Neural cell (in vitro differentiated cells): ENCODE measurements around the gene RNF123. TPM values are rescaled to one million over a fixed set of nuclear protein-coding genes. Genes with fewer than 3 reads are reported as not detected.

Source experiments
- H2AFZ ChIP-seq: fragments of 200-600, 300-800 bp; sonication (generic), shearing (Covaris generic); 2 replicates; pipeline ENCODE4 v1.6.0; 2014; ENCODE audit warnings: low read depth, mild to moderate bottlenecking, antibody characterized with exemption, low read length, moderate library complexity
- H3F3A ChIP-seq: fragments of 200-600 bp; shearing (Covaris generic); 2 replicates; pipeline ENCODE4 v1.6.1; 2016; ENCODE audit warnings: mild to moderate bottlenecking, moderate library complexity, mixed read lengths, antibody characterized with exemption, low read length; ENCODE audit not compliant: insufficient read depth, poor library complexity, severe bottlenecking
- H3K27ac ChIP-seq: fragments of 200-600, 300-800 bp; sonication (generic), shearing (Covaris generic); 2 replicates; pipeline ENCODE4 v1.5.1; 2014; ENCODE audit warnings: mild to moderate bottlenecking, low read length, moderate library complexity
- H3K27me3 ChIP-seq: fragments of 300-800, 200-600 bp; sonication (generic), shearing (Covaris generic); 2 replicates; pipeline ENCODE4 v1.6.0; 2014; ENCODE audit warnings: mild to moderate bottlenecking, low read depth, low read length, moderate library complexity; ENCODE audit not compliant: insufficient read depth
- H3K36me3 ChIP-seq: fragments of 300-800, 200-600 bp; sonication (generic), shearing (Covaris generic); 2 replicates; pipeline ENCODE4 v1.5.1; 2014; ENCODE audit warnings: mild to moderate bottlenecking, antibody characterized with exemption, low read length, moderate library complexity; ENCODE audit not compliant: insufficient read depth
- H3K4me2 ChIP-seq: fragments of 300-800, 200-600 bp; sonication (generic), shearing (Covaris generic); 2 replicates; pipeline ENCODE4 v1.6.0; 2014; ENCODE audit warnings: mild to moderate bottlenecking, low read length
- H3K4me3 ChIP-seq: fragments of 300-800, 200-600 bp; sonication (generic), shearing (Covaris generic); 2 replicates; pipeline ENCODE4 v1.5.1; 2014; ENCODE audit warnings: mild to moderate bottlenecking, low read length, moderate library complexity
- H3K79me2 ChIP-seq: fragments of 200-600 bp; shearing (Covaris generic); replicated peaks from 2 replicates; pipeline ENCODE4 v1.6.0; 2014; ENCODE audit warnings: mild to moderate bottlenecking, low read length, moderate library complexity; ENCODE audit not compliant: insufficient read depth
- H3K9ac ChIP-seq: fragments of 300-800, 200-600 bp; sonication (generic), shearing (Covaris generic); 2 replicates; pipeline ENCODE4 v1.6.1; 2016; ENCODE audit warnings: mild to moderate bottlenecking, low read length, mixed read lengths
- H3K9me2 ChIP-seq: fragments of 200-600 bp; shearing (Covaris generic); 2 replicates; pipeline ENCODE4 v1.6.1; 2016; ENCODE audit warnings: mild to moderate bottlenecking, low read length, mixed read lengths; ENCODE audit not compliant: insufficient read depth
- H3K9me3 ChIP-seq: fragments of 200-600, 300-800 bp; sonication (generic), shearing (Covaris generic); 2 replicates; pipeline ENCODE4 v1.6.1; 2016; ENCODE audit warnings: mild to moderate bottlenecking, mixed run types, low read length, moderate library complexity, mixed read lengths
- H4K20me1 ChIP-seq: fragments of 200-600 bp; shearing (Covaris generic); 2 replicates; pipeline ENCODE4 v1.6.1; 2016; ENCODE audit warnings: mild to moderate bottlenecking, mixed run types; ENCODE audit not compliant: insufficient read depth
- EP300 ChIP-seq: fragments of 450-650 bp; conservative IDR thresholded peaks from 2 replicates; pipeline ENCODE4 v1.6.1; 2014; ENCODE audit warnings: antibody characterized with exemption, mild to moderate bottlenecking, moderate library complexity; ENCODE audit not compliant: poor library complexity, severe bottlenecking
- EZH2 ChIP-seq: fragments of 200-600, 300-800 bp; shearing (Covaris generic), sonication (generic); IDR thresholded peaks from 2 replicates; pipeline ENCODE4 v1.6.1; 2014; ENCODE audit warnings: antibody characterized with exemption, low read length, borderline replicate concordance, mild to moderate bottlenecking; ENCODE audit not compliant: insufficient read depth, poor library complexity, severe bottlenecking
- MXI1 ChIP-seq: fragments of 450-650 bp; conservative IDR thresholded peaks from 2 replicates; pipeline ENCODE4 v1.6.1; 2014; ENCODE audit warnings: antibody characterized with exemption, mild to moderate bottlenecking; ENCODE audit not compliant: poor library complexity, severe bottlenecking
- POLR2AphosphoS5 ChIP-seq: IDR thresholded peaks from 2 replicates; pipeline ENCODE4 v1.6.1; 2012
- RAD21 ChIP-seq: fragments of 450-650 bp; conservative IDR thresholded peaks from 2 replicates; pipeline ENCODE4 v1.6.1; 2014; ENCODE audit warnings: antibody characterized with exemption, mild to moderate bottlenecking, moderate library complexity
- SMC3 ChIP-seq: fragments of 450-650 bp; conservative IDR thresholded peaks from 2 replicates; pipeline ENCODE4 v1.6.1; 2014; ENCODE audit warnings: antibody characterized with exemption, mild to moderate bottlenecking, moderate library complexity; ENCODE audit not compliant: poor library complexity
- TAF1 ChIP-seq: IDR thresholded peaks from 2 replicates; pipeline ENCODE4 v1.6.1; 2012; ENCODE audit warnings: low read depth
- polyA plus RNA-seq: library from polyadenylated mRNA; depleted of rRNA; stranded (reverse); fragments of >200 nt; gene quantifications from 2 replicates; pipeline ENCODE4 v1.2.3, GENCODE V29; 2014
- TF ChIP-seq, protein P1 (sequence below): fragments of 450-650 bp; IDR thresholded peaks from 2 replicates; pipeline ENCODE4 v1.5.1; 2014; ENCODE audit warnings: antibody characterized with exemption, mild to moderate bottlenecking, moderate library complexity; ENCODE audit not compliant: poor library complexity, severe bottlenecking
- TF ChIP-seq, protein P2 (sequence below): IDR thresholded peaks from 2 replicates; pipeline ENCODE4 v1.6.1; 2012; ENCODE audit warnings: borderline replicate concordance

The RNF123 gene
- polyA plus RNA-seq, 1 donor from 2014 or later: 27.4 TPM

DNA sequence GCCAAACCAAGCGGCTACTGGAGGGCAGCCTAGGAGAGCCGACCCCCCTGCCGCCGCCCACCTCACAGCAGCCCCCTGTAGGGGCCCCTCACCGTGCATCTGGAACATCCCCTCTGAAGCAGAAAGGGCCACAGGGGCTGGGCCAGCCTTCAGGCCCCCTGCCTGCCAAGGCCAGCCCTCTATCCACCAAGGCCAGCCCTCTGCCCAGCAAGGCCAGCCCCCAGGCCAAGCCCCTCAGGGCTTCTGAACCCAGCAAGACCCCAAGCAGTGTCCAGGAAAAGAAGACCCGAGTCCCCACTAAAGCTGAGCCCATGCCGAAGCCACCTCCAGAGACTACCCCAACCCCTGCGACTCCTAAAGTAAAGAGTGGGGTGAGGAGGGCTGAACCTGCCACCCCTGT lies 38.7 kb upstream of the RNF123 start:
- no peaks in the 10 kb centered on the region for H3K9me3 ChIP-seq
- H3K27me3 ChIP-seq: no peaks in the 10 kb centered on the region
- H3K9me2 ChIP-seq: no peaks in the 10 kb centered on the region
- no peak overlapping the region for H3K4me2 ChIP-seq
- no peaks in the 10 kb centered on the region for H3F3A ChIP-seq
- no peak overlapping the region for H3K9ac ChIP-seq
- H4K20me1 ChIP-seq: no peaks in the 10 kb centered on the region
- no peak overlapping the region for H3K4me3 ChIP-seq
- H3K27ac ChIP-seq: no peak overlapping the region
- TF ChIP-seq, protein P1, sequence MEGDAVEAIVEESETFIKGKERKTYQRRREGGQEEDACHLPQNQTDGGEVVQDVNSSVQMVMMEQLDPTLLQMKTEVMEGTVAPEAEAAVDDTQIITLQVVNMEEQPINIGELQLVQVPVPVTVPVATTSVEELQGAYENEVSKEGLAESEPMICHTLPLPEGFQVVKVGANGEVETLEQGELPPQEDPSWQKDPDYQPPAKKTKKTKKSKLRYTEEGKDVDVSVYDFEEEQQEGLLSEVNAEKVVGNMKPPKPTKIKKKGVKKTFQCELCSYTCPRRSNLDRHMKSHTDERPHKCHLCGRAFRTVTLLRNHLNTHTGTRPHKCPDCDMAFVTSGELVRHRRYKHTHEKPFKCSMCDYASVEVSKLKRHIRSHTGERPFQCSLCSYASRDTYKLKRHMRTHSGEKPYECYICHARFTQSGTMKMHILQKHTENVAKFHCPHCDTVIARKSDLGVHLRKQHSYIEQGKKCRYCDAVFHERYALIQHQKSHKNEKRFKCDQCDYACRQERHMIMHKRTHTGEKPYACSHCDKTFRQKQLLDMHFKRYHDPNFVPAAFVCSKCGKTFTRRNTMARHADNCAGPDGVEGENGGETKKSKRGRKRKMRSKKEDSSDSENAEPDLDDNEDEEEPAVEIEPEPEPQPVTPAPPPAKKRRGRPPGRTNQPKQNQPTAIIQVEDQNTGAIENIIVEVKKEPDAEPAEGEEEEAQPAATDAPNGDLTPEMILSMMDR: no peak
- TF ChIP-seq TAF1 (no peak), RAD21 (no peak), EP300 (no peak), MXI1 (no peak), EZH2 (no peak), SMC3 (no peak), POLR2AphosphoS5 (no peak)
- TF ChIP-seq, protein P2, sequence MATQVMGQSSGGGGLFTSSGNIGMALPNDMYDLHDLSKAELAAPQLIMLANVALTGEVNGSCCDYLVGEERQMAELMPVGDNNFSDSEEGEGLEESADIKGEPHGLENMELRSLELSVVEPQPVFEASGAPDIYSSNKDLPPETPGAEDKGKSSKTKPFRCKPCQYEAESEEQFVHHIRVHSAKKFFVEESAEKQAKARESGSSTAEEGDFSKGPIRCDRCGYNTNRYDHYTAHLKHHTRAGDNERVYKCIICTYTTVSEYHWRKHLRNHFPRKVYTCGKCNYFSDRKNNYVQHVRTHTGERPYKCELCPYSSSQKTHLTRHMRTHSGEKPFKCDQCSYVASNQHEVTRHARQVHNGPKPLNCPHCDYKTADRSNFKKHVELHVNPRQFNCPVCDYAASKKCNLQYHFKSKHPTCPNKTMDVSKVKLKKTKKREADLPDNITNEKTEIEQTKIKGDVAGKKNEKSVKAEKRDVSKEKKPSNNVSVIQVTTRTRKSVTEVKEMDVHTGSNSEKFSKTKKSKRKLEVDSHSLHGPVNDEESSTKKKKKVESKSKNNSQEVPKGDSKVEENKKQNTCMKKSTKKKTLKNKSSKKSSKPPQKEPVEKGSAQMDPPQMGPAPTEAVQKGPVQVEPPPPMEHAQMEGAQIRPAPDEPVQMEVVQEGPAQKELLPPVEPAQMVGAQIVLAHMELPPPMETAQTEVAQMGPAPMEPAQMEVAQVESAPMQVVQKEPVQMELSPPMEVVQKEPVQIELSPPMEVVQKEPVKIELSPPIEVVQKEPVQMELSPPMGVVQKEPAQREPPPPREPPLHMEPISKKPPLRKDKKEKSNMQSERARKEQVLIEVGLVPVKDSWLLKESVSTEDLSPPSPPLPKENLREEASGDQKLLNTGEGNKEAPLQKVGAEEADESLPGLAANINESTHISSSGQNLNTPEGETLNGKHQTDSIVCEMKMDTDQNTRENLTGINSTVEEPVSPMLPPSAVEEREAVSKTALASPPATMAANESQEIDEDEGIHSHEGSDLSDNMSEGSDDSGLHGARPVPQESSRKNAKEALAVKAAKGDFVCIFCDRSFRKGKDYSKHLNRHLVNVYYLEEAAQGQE: no peak
- no peaks in the 10 kb centered on the region for H3K79me2 ChIP-seq
- H2AFZ ChIP-seq: no peak overlapping the region
- no peaks in the 10 kb centered on the region for H3K36me3 ChIP-seq

DNA sequence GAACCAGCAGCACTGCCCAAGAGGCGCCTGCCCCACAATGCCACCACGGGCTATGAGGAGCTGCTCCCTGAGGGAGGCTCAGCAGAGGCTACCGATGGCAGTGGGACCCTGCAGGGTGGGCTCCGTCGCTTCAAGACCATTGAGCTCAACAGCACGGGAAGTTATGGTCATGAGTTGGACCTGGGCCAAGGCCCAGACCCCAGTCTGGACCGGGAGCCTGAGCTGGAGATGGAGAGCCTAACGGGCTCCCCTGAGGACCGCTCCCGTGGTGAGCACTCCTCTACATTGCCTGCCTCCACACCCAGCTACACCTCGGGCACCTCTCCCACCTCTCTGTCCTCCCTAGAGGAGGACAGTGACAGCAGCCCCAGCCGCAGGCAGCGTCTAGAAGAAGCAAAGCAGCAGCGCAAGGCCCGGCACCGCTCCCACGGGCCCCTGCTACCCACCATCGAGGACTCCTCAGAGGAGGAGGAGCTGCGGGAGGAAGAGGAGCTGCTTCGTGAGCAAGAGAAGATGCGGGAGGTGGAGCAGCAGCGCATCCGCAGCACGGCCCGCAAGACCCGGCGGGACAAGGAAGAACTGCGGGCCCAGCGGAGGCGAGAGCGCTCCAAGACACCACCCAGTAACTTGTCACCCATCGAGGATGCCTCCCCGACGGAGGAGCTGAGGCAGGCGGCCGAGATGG lies 37.0 kb upstream of the RNF123 start:
- Histone ChIP-seq H3K9me2 (no peaks in the 10 kb centered on the region), H3K4me2 (no peak overlapping the region), H3K9ac (no peak overlapping the region), H3F3A (no peaks in the 10 kb centered on the region), H3K27ac (no peak overlapping the region), H3K9me3 (no peaks in the 10 kb centered on the region), H2AFZ (no peak overlapping the region), H3K4me3 (no peak overlapping the region), H4K20me1 (no peaks in the 10 kb centered on the region), H3K27me3 (no peaks in the 10 kb centered on the region), H3K36me3 (no peaks in the 10 kb centered on the region), H3K79me2 (no peaks in the 10 kb centered on the region)
- TF ChIP-seq SMC3: no peak
- no peak for TF ChIP-seq RAD21
- no peak for TF ChIP-seq TAF1
- TF ChIP-seq MXI1: no peak
- TF ChIP-seq, protein P1: no peak
- no peak for TF ChIP-seq POLR2AphosphoS5
- TF ChIP-seq, protein P2: no peak
- no peak for TF ChIP-seq EP300
- no peak for TF ChIP-seq EZH2
